ENCODE measurements around the gene MINDY3. TPM values are rescaled to one million over a fixed set of nuclear protein-coding genes. Genes with fewer than 3 reads are reported as not detected.

Gene MINDY3
- polyA plus RNA-seq, 6 donors from 2014 or later, result 2.8 to 8.3 (median 7.1) TPM

- ATAC-seq (ENCODE audit: low read depth in 2 of 2), result no peak
- Mint-ChIP-seq H3K27me3 (no peaks in the 10 kb centered on the region), H3K4me1 (peaks cover 0 to 4% (median 0%) of the 10 kb centered on the region in 3 donors), H3K9me3 (no peaks in the 10 kb centered on the region), H3K4me3 (no peak overlapping the region), H3K36me3 (peaks cover 16 to 29% of the 10 kb centered on the region in 2 donors), H3K27ac (no peak overlapping the region)
- no peak for DNase-seq
These were observed 65.1 kb downstream of the MINDY3 start for GRCh38 chr10:15795036-15795792.

- H3K27me3 Mint-ChIP-seq, result no peaks in the 10 kb centered on the region
- peaks cover 16 to 28% of the 10 kb centered on the region in 2 donors for H3K36me3 Mint-ChIP-seq
- no peak overlapping the region for H3K4me3 Mint-ChIP-seq
- no peaks in the 10 kb centered on the region for H3K9me3 Mint-ChIP-seq
- no peak for ATAC-seq (ENCODE audit: low read depth in 2 of 2)
- no peak overlapping the region for H3K27ac Mint-ChIP-seq
- peaks cover 0 to 4% (median 0%) of the 10 kb centered on the region in 3 donors for H3K4me1 Mint-ChIP-seq
- no peak for DNase-seq
These were observed 65.7 kb downstream of the MINDY3 start for GRCh38 chr10:15794569-15794968.

- no peak for DNase-seq
- no peak for ATAC-seq (ENCODE audit: low read depth in 2 of 2)
- Mint-ChIP-seq H3K4me1 (peaks cover 0 to 4% (median 0%) of the 10 kb centered on the region in 3 donors), H3K27me3 (no peaks in the 10 kb centered on the region), H3K4me3 (no peak overlapping the region), H3K36me3 (peaks cover 22 to 36% of the 10 kb centered on the region in 2 donors), H3K27ac (no peak overlapping the region), H3K9me3 (no peaks in the 10 kb centered on the region)
These were observed 66.6 kb downstream of the MINDY3 start for GRCh38 chr10:15793664-15794063.

DNA sequence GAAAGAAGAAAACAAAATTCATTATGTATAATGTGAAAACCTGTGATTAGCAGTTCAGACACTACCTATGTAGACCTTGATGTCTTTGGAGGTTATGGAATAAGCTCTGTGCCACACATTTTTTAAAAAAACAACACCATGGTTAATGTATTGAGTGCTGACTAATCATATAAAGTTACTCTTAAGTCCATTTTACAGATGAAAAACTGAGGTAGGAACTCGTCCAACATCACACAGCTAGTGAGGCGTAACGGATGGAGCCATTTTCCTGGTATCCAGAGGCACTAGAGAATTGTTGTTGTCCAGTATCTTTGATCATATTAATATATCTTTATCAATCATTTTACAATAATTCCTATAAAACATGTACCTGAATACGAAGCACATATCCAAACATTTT, 67.5 kb downstream of the MINDY3 start:
- no peak overlapping the region for H3K4me3 Mint-ChIP-seq

GRCh38 chr10:15791816-15792524, 68.3 kb downstream of the MINDY3 start:
- no peak for ATAC-seq (ENCODE audit: low read depth in 2 of 2)
- peaks cover 0 to 4% (median 0%) of the 10 kb centered on the region in 3 donors for H3K4me1 Mint-ChIP-seq
- peaks cover 22 to 47% of the 10 kb centered on the region in 2 donors for H3K36me3 Mint-ChIP-seq
- no peaks in the 10 kb centered on the region for H3K27me3 Mint-ChIP-seq
- H3K9me3 Mint-ChIP-seq, result no peaks in the 10 kb centered on the region
- no peak overlapping the region for H3K4me3 Mint-ChIP-seq
- no peak for DNase-seq
- peak overlapping the region in 1 of 6 donors; percentile 2 for H3K27ac Mint-ChIP-seq

More for the DNA sequence above, 67.5 kb downstream of the MINDY3 start:
- Mint-ChIP-seq H3K4me1 (peaks cover 0 to 4% (median 0%) of the 10 kb centered on the region in 3 donors), H3K9me3 (no peaks in the 10 kb centered on the region), H3K36me3 (peaks cover 22 to 39% of the 10 kb centered on the region in 2 donors), H3K27ac (peak overlapping the region in 1 of 6 donors; percentile 1), H3K27me3 (no peaks in the 10 kb centered on the region)
- ATAC-seq (ENCODE audit: low read depth in 2 of 2) (no peak), DNase-seq (no peak)

GRCh38 chr10:15789793-15790525, 70.3 kb downstream of the MINDY3 start:
- Mint-ChIP-seq H3K36me3 (peaks cover 35 to 40% of the 10 kb centered on the region in 2 donors), H3K27me3 (no peaks in the 10 kb centered on the region), H3K9me3 (no peaks in the 10 kb centered on the region), H3K4me3 (no peak overlapping the region), H3K27ac (no peak overlapping the region), H3K4me1 (peaks cover 0 to 4% (median 0%) of the 10 kb centered on the region in 3 donors)
- DNase-seq (no peak), ATAC-seq (ENCODE audit: low read depth in 2 of 2) (no peak)

- Mint-ChIP-seq H3K27me3 (no peaks in the 10 kb centered on the region), H3K9me3 (no peaks in the 10 kb centered on the region), H3K4me1 (peaks cover 0 to 2% (median 0%) of the 10 kb centered on the region in 3 donors), H3K36me3 (peaks cover 47 to 51% of the 10 kb centered on the region in 2 donors), H3K4me3 (no peak overlapping the region), H3K27ac (no peak overlapping the region)
- ATAC-seq (ENCODE audit: low read depth in 2 of 2), result no peak
- no peak for DNase-seq
These were observed 72.9 kb downstream of the MINDY3 start for GRCh38 chr10:15787426-15787825.

DNA sequence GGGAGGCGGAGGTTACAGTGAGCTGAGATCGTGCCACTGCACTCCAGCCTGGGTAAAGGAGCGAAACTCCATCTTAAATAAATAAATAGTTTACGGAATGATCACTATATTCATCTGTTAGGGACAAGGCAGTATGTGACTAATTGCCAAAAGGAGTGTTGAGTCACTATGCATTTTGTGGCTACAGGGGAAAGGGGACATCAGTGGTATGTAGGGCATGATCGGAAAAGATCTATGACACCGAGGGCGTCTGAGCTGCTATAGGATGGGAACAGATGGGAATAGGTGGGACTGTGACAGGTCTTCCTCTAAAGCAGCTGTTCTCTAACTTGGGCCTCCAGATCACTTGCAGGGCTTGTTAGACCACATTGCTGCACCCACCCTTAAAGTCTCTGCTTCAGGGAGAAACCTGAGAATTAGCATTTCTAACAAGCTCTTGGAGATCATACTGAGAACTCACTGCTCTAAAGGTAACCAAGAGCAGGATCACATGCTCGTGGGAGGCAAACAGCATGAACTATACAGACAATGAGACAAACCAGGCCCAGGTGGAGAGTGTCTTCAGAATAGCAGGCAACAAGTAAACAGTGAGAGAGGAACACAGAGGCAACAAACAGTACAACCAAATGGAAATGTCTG, 75.5 kb downstream of the MINDY3 start:
- H3K4me3 Mint-ChIP-seq, result no peak overlapping the region
- H3K27me3 Mint-ChIP-seq, result no peaks in the 10 kb centered on the region
- DNase-seq (no peak), ATAC-seq (ENCODE audit: low read depth in 2 of 2) (no peak)
- H3K27ac Mint-ChIP-seq, result peak overlapping the region in 1 of 6 donors; percentile 89
- no peaks in the 10 kb centered on the region for H3K9me3 Mint-ChIP-seq
- H3K4me1 Mint-ChIP-seq, result no peaks in the 10 kb centered on the region
- peaks cover 45 to 51% of the 10 kb centered on the region in 2 donors for H3K36me3 Mint-ChIP-seq

GRCh38 chr10:15783941-15784636, 76.2 kb downstream of the MINDY3 start:
- Mint-ChIP-seq H3K4me1 (no peaks in the 10 kb centered on the region), H3K27ac (peak overlapping the region in 2 of 6 donors; percentile 52 to 89), H3K9me3 (no peaks in the 10 kb centered on the region), H3K36me3 (peaks cover 50 to 54% of the 10 kb centered on the region in 2 donors), H3K27me3 (no peaks in the 10 kb centered on the region), H3K4me3 (no peak overlapping the region)
- no peak for DNase-seq
- no peak for ATAC-seq (ENCODE audit: low read depth in 2 of 2)

DNA sequence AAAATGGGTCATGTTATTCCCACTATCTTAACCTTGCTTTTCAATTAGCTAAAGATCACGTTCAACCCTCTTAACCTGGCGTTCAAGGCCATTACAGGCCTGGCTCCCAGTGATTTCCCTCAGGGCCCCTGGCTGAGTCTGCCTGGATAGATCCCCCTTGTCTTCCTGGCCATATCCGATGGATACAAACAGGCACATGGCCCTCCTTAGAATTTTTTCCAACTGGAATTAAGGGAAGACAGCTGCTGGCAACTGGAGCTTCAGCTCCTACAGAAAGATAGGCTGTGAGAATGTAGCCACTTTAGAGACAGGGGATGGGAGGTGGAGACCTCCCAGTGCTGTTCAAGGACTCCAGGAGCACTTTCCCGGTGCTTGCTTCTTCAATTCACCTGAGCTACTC, 77.5 kb downstream of the MINDY3 start:
- Mint-ChIP-seq H3K27ac (no peak overlapping the region), H3K27me3 (no peaks in the 10 kb centered on the region), H3K9me3 (peaks cover 0 to 5% (median 0%) of the 10 kb centered on the region in 7 donors), H3K36me3 (peaks cover 58 to 59% of the 10 kb centered on the region in 2 donors), H3K4me3 (no peak overlapping the region), H3K4me1 (no peaks in the 10 kb centered on the region)
- ATAC-seq (ENCODE audit: low read depth in 2 of 2) (no peak), DNase-seq (no peak)

DNA sequence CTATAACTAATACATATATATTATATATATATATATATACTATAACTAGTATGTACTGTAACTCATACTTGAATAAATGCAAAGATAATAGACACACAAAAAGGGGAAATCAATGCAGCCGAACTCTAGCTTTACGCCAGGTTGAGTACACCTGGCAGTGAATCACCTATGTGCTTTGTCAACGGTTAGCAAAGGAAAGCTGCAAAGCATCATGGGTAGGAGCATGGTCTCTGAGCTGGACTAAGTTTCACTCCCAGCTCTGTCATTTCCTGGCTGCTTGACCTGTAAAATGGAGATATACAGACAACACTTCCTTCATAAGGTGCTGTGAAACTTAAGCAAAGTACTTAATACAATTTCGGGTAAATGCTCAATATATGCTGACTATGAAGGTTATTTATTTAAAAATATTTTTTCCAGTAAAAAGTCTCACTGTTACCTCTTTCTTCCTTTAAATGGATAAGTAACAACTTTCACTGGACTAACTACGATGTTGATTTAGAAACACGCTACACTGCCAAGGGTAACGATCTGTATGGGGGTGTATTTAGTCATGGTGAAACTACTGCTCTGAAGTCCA, 78.8 kb downstream of the MINDY3 start:
- Mint-ChIP-seq H3K4me1 (no peaks in the 10 kb centered on the region), H3K36me3 (peaks cover 58 to 59% of the 10 kb centered on the region in 2 donors), H3K4me3 (no peak overlapping the region), H3K27me3 (no peaks in the 10 kb centered on the region), H3K27ac (no peak overlapping the region), H3K9me3 (peaks cover 0 to 18% (median 3%) of the 10 kb centered on the region in 7 donors)
- ATAC-seq (ENCODE audit: low read depth in 2 of 2) (no peak), DNase-seq (no peak)

DNA sequence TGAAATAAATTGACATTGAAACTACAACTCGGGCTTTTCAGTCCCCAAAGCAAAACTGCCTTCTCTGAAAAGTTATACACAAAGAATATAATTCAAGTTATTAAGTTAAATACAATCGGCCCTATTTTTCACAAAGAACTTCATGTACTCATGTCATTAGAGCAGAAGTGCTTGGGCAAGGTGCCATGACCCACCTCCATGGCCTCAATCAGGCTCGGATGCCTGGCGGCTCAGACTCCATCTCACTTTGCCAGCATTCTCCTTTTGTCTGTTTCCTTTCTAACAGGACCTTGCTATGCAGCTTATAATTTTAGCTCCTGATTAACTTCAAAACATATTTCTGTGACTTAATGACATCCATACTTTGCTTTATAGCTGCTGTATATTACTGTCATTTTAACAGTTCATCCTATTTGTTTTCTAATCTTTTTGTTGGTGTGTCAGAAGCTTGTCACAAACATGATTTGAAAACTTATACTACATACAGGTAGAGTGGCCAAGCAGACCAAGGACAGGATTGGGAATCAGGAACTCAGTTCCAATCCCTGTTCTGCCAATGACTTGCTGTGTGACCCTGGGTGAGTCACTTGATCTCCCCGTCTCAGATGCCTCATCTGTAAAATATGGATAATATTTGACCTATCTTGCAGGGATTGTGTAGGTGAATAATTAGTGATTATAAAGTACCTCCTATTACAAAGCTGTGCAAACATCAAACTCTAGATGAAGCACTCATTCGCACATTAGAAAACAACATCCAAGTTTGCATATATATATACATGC, 79.8 kb downstream of the MINDY3 start:
- Mint-ChIP-seq H3K27ac (no peak overlapping the region), H3K27me3 (no peaks in the 10 kb centered on the region), H3K4me3 (no peak overlapping the region), H3K9me3 (peaks cover 3 to 28% (median 8%) of the 10 kb centered on the region in 7 donors), H3K36me3 (peaks cover 59 to 64% of the 10 kb centered on the region in 2 donors), H3K4me1 (no peaks in the 10 kb centered on the region)
- no peak for DNase-seq
- no peak for ATAC-seq (ENCODE audit: low read depth in 2 of 2)

Measured in naive B cell (primary cell).